ENCODE results near the gene TMEM255B.

DNA sequence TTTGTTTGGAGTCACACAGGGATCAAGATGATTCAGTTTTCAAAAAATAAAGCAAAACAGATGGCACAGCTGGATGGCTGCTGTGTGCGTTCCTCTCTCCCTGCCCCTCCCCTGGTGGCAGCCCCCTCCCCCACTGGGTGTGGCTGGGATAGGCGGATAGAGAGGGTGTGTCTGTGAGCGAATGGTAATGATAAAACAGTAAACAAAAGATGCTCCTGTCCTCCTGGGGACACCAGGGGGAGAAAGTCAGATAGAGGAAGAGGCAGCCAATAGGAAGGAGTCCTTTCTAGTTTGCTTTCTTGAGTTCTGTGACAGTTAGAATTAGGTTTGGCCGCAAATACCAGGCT, 6.5 kb downstream of the TMEM255B start:
- TF ChIP-seq CTCF (IDR thresholded peaks at IDR 0.05; ENCODE audit: low read length) (no peak), EZH2 (IDR thresholded peaks at IDR 0.05; ENCODE audit: borderline replicate concordance, low read length) (no peak)

Data from OCI-LY1 (cell line).